Neuronal stem cell (in vitro differentiated cells): Measurements from ENCODE around the gene B9D1.

Experiments used
- DNase-seq: peaks from one replicate; pipeline ENCODE4 v3.0.0-alpha.2; 2013; ENCODE audit warnings: low spot score
- H2AFZ ChIP-seq: one replicate; pipeline ENCODE4 v1.6.1; 2013; ENCODE audit warnings: mild to moderate bottlenecking, low read length, inconsistent platforms
- H2AK5ac ChIP-seq: 2 replicates; pipeline ENCODE4 v1.6.1; 2013; ENCODE audit warnings: low read depth, mild to moderate bottlenecking, inconsistent platforms, low read length, moderate library complexity, mixed read lengths
- H2BK120ac ChIP-seq: 2 replicates; pipeline ENCODE4 v1.6.1; 2013; ENCODE audit warnings: low read depth, mild to moderate bottlenecking, inconsistent platforms, low read length, moderate library complexity, mixed read lengths
- H2BK12ac ChIP-seq: one replicate; pipeline ENCODE4 v1.6.1; 2013; ENCODE audit warnings: low read length, inconsistent platforms
- H2BK15ac ChIP-seq: 2 replicates; pipeline ENCODE4 v1.6.1; 2013; ENCODE audit warnings: mild to moderate bottlenecking, low read length, inconsistent platforms, mixed read lengths
- H2BK5ac ChIP-seq: one replicate; pipeline ENCODE4 v1.6.1; 2013; ENCODE audit warnings: inconsistent platforms, mild to moderate bottlenecking, low read length, moderate library complexity
- H3K14ac ChIP-seq: one replicate; pipeline ENCODE4 v1.6.1; 2013; ENCODE audit warnings: low read length, inconsistent platforms
- H3K18ac ChIP-seq: 2 replicates; pipeline ENCODE4 v1.6.1; 2013; ENCODE audit warnings: low read length, inconsistent platforms
- H3K23ac ChIP-seq: 2 replicates; pipeline ENCODE4 v1.6.1; 2013; ENCODE audit warnings: low read depth, mild to moderate bottlenecking, mixed read lengths, low read length, inconsistent platforms; ENCODE audit not compliant: poor library complexity
- H3K27ac ChIP-seq: replicated peaks from 3 replicates; pipeline ENCODE4 v1.5.1; 2013; ENCODE audit warnings: low read length, inconsistent platforms
- H3K27me3 ChIP-seq, 3 experiments: 2 replicates each; pipeline ENCODE4 v1.6.1; 2013; ENCODE audit warnings: low read length in 3 of 3, mild to moderate bottlenecking in 2 of 3, inconsistent platforms in 1 of 3, low read depth in 1 of 3, mixed read lengths in 1 of 3, moderate library complexity in 1 of 3; ENCODE audit not compliant: control insufficient read depth in 3 of 3, insufficient read depth in 3 of 3
- H3K36me3 ChIP-seq, 2 donors: replicated peaks in 1 of 2; 2 replicates each; pipeline ENCODE4 v1.6.1; 2013; ENCODE audit warnings: low read length in 2 of 2; ENCODE audit not compliant: control insufficient read depth in 2 of 2, insufficient read depth in 2 of 2
- H3K4ac ChIP-seq: 2 replicates; pipeline ENCODE4 v1.6.1; 2013; ENCODE audit warnings: inconsistent platforms, mild to moderate bottlenecking, low read length, moderate library complexity
- H3K4me1 ChIP-seq, 2 donors: 1 replicate in 1 of 2; 2 replicates in 1 of 2; pipeline ENCODE4 v1.6.1; 2013; ENCODE audit warnings: low read length in 2 of 2, low read depth in 1 of 2; ENCODE audit not compliant: control insufficient read depth in 2 of 2, insufficient read depth in 1 of 2
- H3K4me2 ChIP-seq: one replicate; pipeline ENCODE4 v1.6.1; 2013; ENCODE audit warnings: mild to moderate bottlenecking, low read length, inconsistent platforms; ENCODE audit not compliant: insufficient read depth, poor library complexity, severe bottlenecking
- H3K4me3 ChIP-seq, 2 donors: 2 replicates each; pipeline ENCODE4 v1.5.1; 2013; ENCODE audit warnings: low read length in 2 of 2, mild to moderate bottlenecking in 2 of 2, inconsistent platforms in 1 of 2, moderate library complexity in 1 of 2
- H3K79me1 ChIP-seq: one replicate; pipeline ENCODE4 v1.6.1; 2013; ENCODE audit warnings: low read depth, mild to moderate bottlenecking, inconsistent platforms, low read length, moderate library complexity
- H3K9ac ChIP-seq: one replicate; pipeline ENCODE4 v1.6.1; 2013; ENCODE audit warnings: mild to moderate bottlenecking, low read depth, low read length, inconsistent platforms; ENCODE audit not compliant: poor library complexity
- H3K9me3 ChIP-seq, 2 donors: replicated peaks in 1 of 2; 2 replicates each; pipeline versions ENCODE3 to v1.6.1; 2013; ENCODE audit warnings: low read length in 2 of 2, mild to moderate bottlenecking in 2 of 2, inconsistent platforms in 1 of 2, low read depth in 1 of 2, mixed read lengths in 1 of 2, moderate library complexity in 1 of 2; ENCODE audit not compliant: control insufficient read depth in 2 of 2, insufficient read depth in 1 of 2
- H4K8ac ChIP-seq: one replicate; pipeline ENCODE4 v1.6.1; 2013; ENCODE audit warnings: low read depth, mild to moderate bottlenecking, inconsistent platforms, low read length, moderate library complexity
- H4K91ac ChIP-seq: one replicate; pipeline ENCODE4 v1.6.1; 2013; ENCODE audit warnings: low read length, low read depth, mild to moderate bottlenecking, inconsistent platforms; ENCODE audit not compliant: poor library complexity
- WGBS, 2 donors: extraction: QIAGEN DNeasy Blood & Tissue Kit; methylation state at CpG; one replicate each; pipeline ENCODE4 v1.1.7; 2013; ENCODE audit warnings: missing lambda C conversion rate in 2 of 2, mixed read lengths in 1 of 2; ENCODE audit not compliant: insufficient read length in 2 of 2, insufficient replicate concordance in 1 of 2; ENCODE audit errors: extremely low coverage in 2 of 2; 5-methylcytosine and 5-hydroxymethylcytosine counted together

The B9D1 gene

GRCh38 chr17:19361944-19362276 is 613 bp downstream of the B9D1 start:
- no peak overlapping the region for H4K91ac ChIP-seq
- H4K8ac ChIP-seq = no peak overlapping the region
- H2BK5ac ChIP-seq = no peak overlapping the region
- H3K4ac ChIP-seq = no peak overlapping the region
- H3K9me3 ChIP-seq = no peaks in the 10 kb centered on the region
- H2AK5ac ChIP-seq = no peak overlapping the region
- no peaks in the 10 kb centered on the region for H3K27me3 ChIP-seq
- no peak for DNase-seq
- no peak overlapping the region for H2BK15ac ChIP-seq
- peak overlapping the region; percentile 59 to 88 for H3K4me3 ChIP-seq
- no peaks in the 10 kb centered on the region for H3K79me1 ChIP-seq
- H3K14ac ChIP-seq = no peak overlapping the region
- no peak overlapping the region for H3K23ac ChIP-seq
- H2BK12ac ChIP-seq = no peak overlapping the region
- peaks cover 0 to 7% of the 10 kb centered on the region in 2 donors for H3K4me1 ChIP-seq
- H3K9ac ChIP-seq = peak overlapping the region; percentile 92
- no CpG with 5 or more reads among the region's 16 CpGs for WGBS, 2 donors
- no peak overlapping the region for H3K27ac ChIP-seq
- no peak overlapping the region for H2BK120ac ChIP-seq
- H3K36me3 ChIP-seq = peaks cover 4 to 9% of the 10 kb centered on the region in 2 donors
- H3K18ac ChIP-seq = no peak overlapping the region
- H3K4me2 ChIP-seq = peak overlapping the region; percentile 90
- H2AFZ ChIP-seq = peak overlapping the region; percentile 92

DNA sequence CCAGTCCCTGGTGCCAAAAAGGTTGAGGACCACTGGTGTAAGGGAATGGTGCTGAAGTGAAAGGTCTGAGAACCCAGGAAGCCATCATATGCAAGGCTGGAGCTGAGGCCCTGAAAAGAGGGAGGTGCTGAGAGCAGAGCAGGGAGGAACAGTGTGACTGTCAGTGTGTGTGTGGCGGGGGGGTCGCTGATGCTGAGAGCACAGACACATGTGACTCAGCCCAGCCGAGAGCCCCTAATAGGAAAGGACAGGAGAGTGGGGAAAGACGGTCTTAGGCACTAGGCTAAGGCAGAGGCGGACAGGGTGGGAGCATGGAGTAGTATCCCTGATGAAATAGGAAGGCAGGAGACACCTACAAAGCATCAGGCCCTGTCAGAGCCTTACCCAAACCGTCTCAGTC is 1.2 kb downstream of the B9D1 start:
- Histone ChIP-seq H3K14ac (no peak overlapping the region), H3K4me3 (no peak overlapping the region), H3K4me1 (peaks cover 0 to 7% of the 10 kb centered on the region in 2 donors), H3K23ac (no peak overlapping the region), H3K9ac (no peak overlapping the region), H3K27me3 (no peaks in the 10 kb centered on the region), H2AFZ (no peak overlapping the region), H4K8ac (no peak overlapping the region), H3K27ac (no peak overlapping the region), H2AK5ac (no peak overlapping the region), H2BK5ac (no peak overlapping the region), H2BK120ac (no peak overlapping the region), H3K79me1 (no peaks in the 10 kb centered on the region), H2BK15ac (no peak overlapping the region), H3K18ac (no peak overlapping the region), H4K91ac (no peak overlapping the region), H3K9me3 (no peaks in the 10 kb centered on the region), H2BK12ac (no peak overlapping the region), H3K36me3 (peaks cover 6 to 14% of the 10 kb centered on the region in 2 donors), H3K4me2 (no peak overlapping the region), H3K4ac (no peak overlapping the region)
- DNase-seq = no peak
- WGBS, 2 donors = no CpG with 5 or more reads among the region's 6 CpGs

DNA sequence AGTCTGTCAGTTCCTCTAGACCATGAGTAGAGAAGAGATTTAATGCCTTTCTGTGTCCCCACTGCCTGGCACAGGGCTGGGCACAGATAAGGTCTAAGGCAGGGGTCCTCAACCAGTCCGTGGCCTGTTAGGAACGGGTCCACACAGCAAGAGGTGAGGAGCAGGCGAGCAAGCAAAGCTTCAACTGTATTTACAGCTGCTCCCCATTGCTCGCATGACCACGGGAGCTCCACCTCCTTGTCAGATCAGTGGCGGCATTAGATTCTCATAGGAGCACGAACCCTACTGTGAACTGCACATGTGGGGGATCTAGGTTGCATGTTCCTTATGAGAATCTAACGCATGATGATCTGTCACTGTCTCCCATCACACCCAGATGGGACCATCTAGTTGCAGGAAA is 1.8 kb downstream of the B9D1 start:
- Histone ChIP-seq H2BK120ac (no peak overlapping the region), H2BK12ac (peak overlapping the region; percentile 14), H2AK5ac (no peak overlapping the region), H3K4me1 (peaks cover 0 to 7% of the 10 kb centered on the region in 2 donors), H3K9ac (no peak overlapping the region), H2AFZ (no peak overlapping the region), H2BK5ac (no peak overlapping the region), H3K9me3 (no peaks in the 10 kb centered on the region), H3K4me3 (no peak overlapping the region), H4K8ac (no peak overlapping the region), H2BK15ac (no peak overlapping the region), H3K79me1 (no peaks in the 10 kb centered on the region), H3K14ac (no peak overlapping the region), H3K4me2 (no peak overlapping the region), H3K18ac (no peak overlapping the region), H3K23ac (no peak overlapping the region), H3K27me3 (no peaks in the 10 kb centered on the region), H4K91ac (no peak overlapping the region), H3K36me3 (peaks cover 6 to 14% of the 10 kb centered on the region in 2 donors), H3K27ac (no peak overlapping the region), H3K4ac (no peak overlapping the region)
- no CpG with 5 or more reads among the region's 8 CpGs for WGBS, 2 donors
- DNase-seq = no peak

DNA sequence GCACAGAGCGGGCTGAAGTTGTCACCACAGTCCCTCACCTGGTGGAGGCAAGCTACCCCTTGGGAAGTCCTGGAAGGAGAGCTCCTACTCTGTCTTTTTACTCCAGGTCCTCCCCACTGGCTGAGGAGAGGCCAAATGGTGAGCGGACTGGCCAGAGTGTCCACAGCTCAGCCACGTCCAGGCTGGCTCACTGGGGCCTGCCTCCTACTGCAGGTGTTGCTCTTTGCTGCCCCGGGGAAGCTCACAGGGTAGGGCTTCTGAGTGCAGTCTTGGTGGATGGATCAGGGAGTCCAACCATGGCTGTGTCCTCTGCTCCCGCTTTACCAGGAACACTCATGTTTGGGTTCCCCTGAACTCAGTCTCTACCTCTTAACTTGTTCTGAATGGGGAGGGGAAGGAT is 2.7 kb downstream of the B9D1 start:
- H3K9me3 ChIP-seq = no peaks in the 10 kb centered on the region
- no peaks in the 10 kb centered on the region for H3K79me1 ChIP-seq
- no peak overlapping the region for H4K8ac ChIP-seq
- no peak overlapping the region for H3K4ac ChIP-seq
- H2BK15ac ChIP-seq = no peak overlapping the region
- peaks cover 6 to 14% of the 10 kb centered on the region in 2 donors for H3K36me3 ChIP-seq
- no peak overlapping the region for H3K14ac ChIP-seq
- no CpG with 5 or more reads among the region's 5 CpGs for WGBS, 2 donors
- no peak overlapping the region for H3K27ac ChIP-seq
- H3K4me3 ChIP-seq = no peak overlapping the region
- H2AK5ac ChIP-seq = no peak overlapping the region
- H3K23ac ChIP-seq = no peak overlapping the region
- H2AFZ ChIP-seq = no peak overlapping the region
- peaks cover 0 to 7% of the 10 kb centered on the region in 2 donors for H3K4me1 ChIP-seq
- H2BK5ac ChIP-seq = no peak overlapping the region
- H3K27me3 ChIP-seq = no peaks in the 10 kb centered on the region
- H3K18ac ChIP-seq = no peak overlapping the region
- H3K4me2 ChIP-seq = no peak overlapping the region
- no peak overlapping the region for H4K91ac ChIP-seq
- no peak for DNase-seq
- no peak overlapping the region for H3K9ac ChIP-seq
- no peak overlapping the region for H2BK12ac ChIP-seq
- H2BK120ac ChIP-seq = no peak overlapping the region
